H1 (cell line): ENCODE data around the gene MBD3. TPM values are rescaled to one million over a fixed set of nuclear protein-coding genes. Genes with fewer than 3 reads are reported as not detected.

ENCODE experiments used
- CTCF ChIA-PET: fragments of 300-600 bp; sonication (Branson Sonifier 250); formaldehyde crosslinking; loops from one replicate; lab custom pipeline; 2021; ENCODE audit not compliant: partially characterized antibody; lab: Charles Lee
- POLR2A ChIA-PET: fragments of 300-600 bp; sonication (Branson Sonifier 250); formaldehyde crosslinking; loops from one replicate; lab custom pipeline; 2021; ENCODE audit warnings: inconsistent platforms; ENCODE audit not compliant: partially characterized antibody; lab: Charles Lee
- DNase-seq, 2 experiments: peaks; one replicate each; pipeline versions ENCODE4 v3.0.0 to v3.0.0-alpha.2; 2010 to 2022; ENCODE audit warnings: low spot score in 2 of 2, low read depth in 1 of 2, mixed read lengths in 1 of 2
- FAIRE-seq: peaks from 2 replicates; lab custom pipeline; 2011; peaks lifted over from hg19 to GRCh38; lab: Jason Lieb, UNC
- H2AFZ ChIP-seq: 2 replicates; pipeline ENCODE4 v1.8.1; 2012; ENCODE audit warnings: low read length, inconsistent platforms
- H2AK5ac ChIP-seq: 2 replicates; pipeline ENCODE4 v1.6.1; 2013; ENCODE audit warnings: low read depth, low read length
- H2BK120ac ChIP-seq: replicated peaks from 2 replicates; pipeline ENCODE3; 2013; ENCODE audit warnings: low read depth, low read length, inconsistent platforms
- H2BK12ac ChIP-seq: 2 replicates; pipeline ENCODE4 v1.6.1; 2013; ENCODE audit warnings: low read depth, low read length
- H2BK15ac ChIP-seq: 2 replicates; pipeline ENCODE4 v1.6.1; 2013; ENCODE audit warnings: low read length
- H2BK20ac ChIP-seq: 2 replicates; pipeline ENCODE4 v1.6.1; 2013; ENCODE audit warnings: low read length
- H2BK5ac ChIP-seq: 2 replicates; pipeline ENCODE4 v1.6.1; 2013; ENCODE audit warnings: low read depth, low read length
- H3K14ac ChIP-seq: 2 replicates; pipeline ENCODE4 v1.6.1; 2013; ENCODE audit warnings: inconsistent platforms; ENCODE audit not compliant: insufficient read length
- H3K18ac ChIP-seq: 2 replicates; pipeline ENCODE4 v1.6.1; 2013; ENCODE audit warnings: low read length; ENCODE audit errors: extremely low read depth
- H3K23ac ChIP-seq: 2 replicates; pipeline ENCODE4 v1.6.1; 2013; ENCODE audit warnings: inconsistent platforms; ENCODE audit not compliant: insufficient read length
- H3K23me2 ChIP-seq: 2 replicates; pipeline ENCODE4 v1.6.1; 2013; ENCODE audit warnings: low read depth, low read length
- H3K27ac ChIP-seq: 2 replicates; pipeline ENCODE4 v1.6.1; 2011; ENCODE audit warnings: low read depth, low read length, inconsistent platforms
- H3K27me3 ChIP-seq, 4 experiments: replicated peaks in 1 of 4; 1 replicate in 1 of 4; 2 replicates in 3 of 4; pipeline versions ENCODE4 v1.6.1 to v1.8.1; 2011 to 2013; ENCODE audit warnings: low read length in 3 of 4, mild to moderate bottlenecking in 3 of 4, inconsistent platforms in 2 of 4, mixed read lengths in 2 of 4, moderate library complexity in 1 of 4; ENCODE audit not compliant: control insufficient read depth in 3 of 4, insufficient read depth in 3 of 4; ENCODE audit errors: extremely low read depth in 1 of 4
- H3K36me3 ChIP-seq, 4 experiments: 2 replicates each; pipeline versions ENCODE4 v1.6.1 to v1.8.1; 2011 to 2013; ENCODE audit warnings: mild to moderate bottlenecking in 4 of 4, low read length in 3 of 4, moderate library complexity in 2 of 4, control low read depth in 1 of 4, inconsistent platforms in 1 of 4; ENCODE audit not compliant: insufficient read depth in 4 of 4, control insufficient read depth in 2 of 4
- H3K4ac ChIP-seq: replicated peaks from 2 replicates; pipeline ENCODE3; 2013; ENCODE audit warnings: low read length, low read depth, mixed read lengths, inconsistent platforms; ENCODE audit not compliant: insufficient read length
- H3K4me1 ChIP-seq, 4 experiments: replicated peaks in 1 of 4; 1 replicate in 1 of 4; 2 replicates in 3 of 4; pipeline versions ENCODE4 v1.6.1 to v1.8.1; 2011 to 2013; ENCODE audit warnings: low read length in 3 of 4, inconsistent platforms in 2 of 4, mixed read lengths in 1 of 4; ENCODE audit not compliant: insufficient read depth in 4 of 4, control insufficient read depth in 3 of 4
- H3K4me2 ChIP-seq, 2 experiments: 2 replicates each; pipeline versions ENCODE4 v1.6.1 to v1.8.1; 2011 to 2013; ENCODE audit warnings: low read depth in 2 of 2, low read length in 2 of 2, control low read depth in 1 of 2, inconsistent platforms in 1 of 2, mild to moderate bottlenecking in 1 of 2; ENCODE audit not compliant: insufficient read depth in 1 of 2
- H3K4me3 ChIP-seq, 4 experiments: fragments of 200-600, 300-600 bp in 1 of 4; sonication (generic), shearing (Covaris generic), sonication (Bioruptor Twin) in 1 of 4; 2 replicates each; pipeline versions ENCODE4 v1.5.1 to v1.8.1; 2011 to 2016; ENCODE audit warnings: low read length in 4 of 4, low read depth in 3 of 4, control low read depth in 2 of 4, inconsistent platforms in 2 of 4, mild to moderate bottlenecking in 2 of 4, mixed read lengths in 1 of 4, moderate library complexity in 1 of 4; ENCODE audit not compliant: insufficient read depth in 2 of 4; ENCODE audit errors: extremely low read depth in 1 of 4
- H3K56ac ChIP-seq: replicated peaks from 2 replicates; pipeline ENCODE3; 2013; ENCODE audit warnings: low read depth, mild to moderate bottlenecking, mixed read lengths, low read length, inconsistent platforms; ENCODE audit not compliant: insufficient read length
- H3K79me1 ChIP-seq: 2 replicates; pipeline ENCODE4 v1.6.1; 2013; ENCODE audit warnings: low read depth, low read length, control low read depth
- H3K79me2 ChIP-seq, 2 experiments: 2 replicates each; pipeline versions ENCODE4 v1.6.1 to v1.8.1; 2012 to 2013; ENCODE audit warnings: low read length in 2 of 2, mild to moderate bottlenecking in 2 of 2, inconsistent platforms in 1 of 2; ENCODE audit not compliant: insufficient read depth in 2 of 2, control insufficient read depth in 1 of 2
- H3K9ac ChIP-seq, 4 experiments: replicated peaks in 1 of 4; 1 replicate in 1 of 4; 2 replicates in 3 of 4; pipeline versions ENCODE4 v1.6.1 to v1.8.1; 2011 to 2013; ENCODE audit warnings: low read depth in 3 of 4, low read length in 3 of 4, control low read depth in 2 of 4, mild to moderate bottlenecking in 2 of 4, moderate library complexity in 2 of 4, inconsistent platforms in 1 of 4; ENCODE audit errors: extremely low read depth in 1 of 4
- H3K9me3 ChIP-seq, 2 experiments: 2 replicates each; pipeline versions ENCODE4 v1.6.1 to v1.8.1; 2012 to 2013; ENCODE audit warnings: mild to moderate bottlenecking in 2 of 2, moderate library complexity in 2 of 2, control low read depth in 1 of 2, inconsistent platforms in 1 of 2, low read depth in 1 of 2, low read length in 1 of 2, mixed read lengths in 1 of 2; ENCODE audit not compliant: insufficient read depth in 2 of 2
- H4K20me1 ChIP-seq, 2 experiments: replicated peaks in 1 of 2; 2 replicates each; pipeline versions ENCODE3 to v1.8.1; 2011 to 2013; ENCODE audit warnings: inconsistent platforms in 2 of 2, low read length in 2 of 2, mild to moderate bottlenecking in 1 of 2; ENCODE audit not compliant: insufficient read depth in 2 of 2, control insufficient read depth in 1 of 2
- H4K5ac ChIP-seq: 2 replicates; pipeline ENCODE4 v1.6.1; 2013; ENCODE audit warnings: low read length, low read depth, mixed read lengths, inconsistent platforms; ENCODE audit not compliant: insufficient read length
- H4K8ac ChIP-seq: 2 replicates; pipeline ENCODE4 v1.8.0; 2013; ENCODE audit warnings: mild to moderate bottlenecking, moderate library complexity, low read length, inconsistent platforms; ENCODE audit not compliant: insufficient read depth; ENCODE audit errors: extremely low read depth
- H4K91ac ChIP-seq: replicated peaks from 2 replicates; pipeline ENCODE3; 2013; ENCODE audit warnings: low read length, mixed read lengths, inconsistent platforms; ENCODE audit not compliant: insufficient read length
- ASH2L ChIP-seq: fragments of 200-600, 300-600 bp; sonication (generic); IDR thresholded peaks from one replicate; pipeline ENCODE4 v1.7.1; 2017; ENCODE audit warnings: low read length
- HDAC2 ChIP-seq, 2 experiments: fragments of 300-600 bp in 1 of 2; sonication (generic) in 1 of 2; IDR thresholded peaks; 2 replicates each; pipeline ENCODE4 v1.6.1; 2011 to 2012; ENCODE audit warnings: low read depth in 2 of 2, low read length in 2 of 2, mild to moderate bottlenecking in 2 of 2, moderate library complexity in 2 of 2, borderline replicate concordance in 1 of 2, inconsistent platforms in 1 of 2
- KDM1A ChIP-seq: fragments of 200-600, 300-600 bp; sonication (generic); IDR thresholded peaks from 2 replicates; pipeline ENCODE4 v1.7.1; 2016; ENCODE audit warnings: mild to moderate bottlenecking, low read length, borderline replicate concordance
- KDM4A ChIP-seq: IDR thresholded peaks from one replicate; pipeline ENCODE4 v1.7.1; 2012; ENCODE audit warnings: low read depth, mild to moderate bottlenecking, moderate library complexity, low read length, inconsistent platforms; ENCODE audit not compliant: severe bottlenecking
- MAX ChIP-seq: IDR thresholded peaks from 2 replicates; pipeline ENCODE4 v1.6.1; 2012; ENCODE audit warnings: inconsistent platforms
- RNF2 ChIP-seq: fragments of 200-900, 300-1000 bp; sonication (generic); IDR thresholded peaks from 2 replicates; pipeline ENCODE4 v1.7.1; 2016; ENCODE audit warnings: borderline replicate concordance, low read depth, mild to moderate bottlenecking, antibody characterized with exemption, low read length; ENCODE audit not compliant: poor library complexity, severe bottlenecking; ENCODE audit errors: missing control alignments
- SP4 ChIP-seq: IDR thresholded peaks from 2 replicates; pipeline ENCODE4 v1.6.1; 2012; ENCODE audit warnings: low read length, inconsistent platforms
- SUZ12 ChIP-seq: fragments of 200-600 bp; sonication (generic); IDR thresholded peaks from 2 replicates; pipeline ENCODE4 v1.6.1; 2012; ENCODE audit warnings: mild to moderate bottlenecking, inconsistent platforms, low read length, moderate library complexity, mixed read lengths
- YY1 ChIP-seq: IDR thresholded peaks from 2 replicates; pipeline ENCODE4 v1.6.1; 2011; ENCODE audit warnings: low read depth, mild to moderate bottlenecking, low read length
- WGBS, 2 experiments: shearing (Covaris generic) in 1 of 2; methylation state at CpG; one replicate each; pipeline versions ENCODE4 v1.1.6 to v1.1.7; 2013 to 2015; ENCODE audit warnings: low lambda C conversion rate in 2 of 2, mixed read lengths in 2 of 2, inconsistent platforms in 1 of 2, low coverage in 1 of 2, missing lambda C conversion rate in 1 of 2; ENCODE audit not compliant: insufficient replicate concordance in 2 of 2, insufficient coverage in 1 of 2, insufficient read length in 1 of 2; ENCODE audit errors: extremely low coverage in 1 of 2, missing lambda C conversion rate in 1 of 2; 5-methylcytosine and 5-hydroxymethylcytosine counted together
- polyA plus RNA-seq, 7 experiments: library from polyadenylated mRNA; depleted of rRNA in 3 of 7; stranded (reverse) in 5 of 7; unstranded in 2 of 7; fragments of >200 nt in 5 of 7; fragments of 200-250 nt in 2 of 7; gene quantifications; 1 replicate in 5 of 7; 2 replicates in 1 of 7; 4 replicates in 1 of 7; pipeline versions ENCODE4 v1.2.1 to v1.2.3, GENCODE V29; 2011 to 2013; ENCODE audit warnings: missing spikeins in 2 of 7, mixed read lengths in 2 of 7
- total RNA-seq: library from RNA; stranded (reverse); fragmentation: NEBNext Ultra II Directional; extraction: Animal tissue kit (Norgen Biotek cat#: 25700); gene quantifications from 2 replicates; pipeline ENCODE4 v1.2.1, GENCODE V29; 2021

The MBD3 gene
- total and polyA plus RNA-seq, 2 of the 8 experiments (the other 6 are each of a cell fraction or from before 2014, with no cell fraction given): 88.2 to 110 TPM

GRCh38 chr19:1568320-1569019 is 24.2 kb downstream of the MBD3 start, which contains the start of gene MEX3D:
MEX3D (minus strand) TSS chr19:1568325; CDS start chr19:1568058, 267 bp downstream.
- no peak within 1 kb of the TSS for H2BK120ac ChIP-seq
- H3K9me3 ChIP-seq: peaks cover 0 to 8% of the 10 kb centered on the region in 2 experiments; a peak in 2 of 4 replicates
- no peak within 1 kb of the TSS for H3K14ac ChIP-seq
- no peak within 1 kb of the TSS for H2BK5ac ChIP-seq
- DNase-seq: peak in 1 of 2 experiments; percentile 79
- H4K20me1 ChIP-seq: peaks cover 15 to 16% of the 10 kb centered on the region in 2 experiments
- H2AFZ ChIP-seq: no peak within 1 kb of the TSS
- no peak within 1 kb of the TSS for H2BK15ac ChIP-seq
- H3K4me3 ChIP-seq: peak within 1 kb of the TSS; percentile 68 to 99 (median 85)
- H4K5ac ChIP-seq: peak within 1 kb of the TSS; percentile 43
- H3K56ac ChIP-seq: no peak within 1 kb of the TSS
- peak within 1 kb of the TSS; percentile 93 for H4K8ac ChIP-seq
- no peak for FAIRE-seq
- no peaks in the 10 kb centered on the region; a peak in 1 of 8 replicates for H3K36me3 ChIP-seq
- CTCF ChIA-PET: interaction anchor here (0.7 to 1.4 kb wide), 4 partner anchors 20 to 308 kb away, joined by 3 read pairs; no protein-coding TSS in a partner anchor
- H4K91ac ChIP-seq: peak within 1 kb of the TSS; percentile 65
- peak within 1 kb of the TSS; percentile 35 to 98 (median 94); a peak in 6 of 7 replicates for H3K9ac ChIP-seq
- H3K4ac ChIP-seq: no peak within 1 kb of the TSS
- H3K4me2 ChIP-seq: peak within 1 kb of the TSS; percentile 88 to 94
- H3K23ac ChIP-seq: no peak within 1 kb of the TSS
- peaks cover 9% of the 10 kb centered on the region; the same call in 1 of the 2 replicates for H3K79me1 ChIP-seq
- H3K27ac ChIP-seq: peak within 1 kb of the TSS; percentile 91
- WGBS, 2 experiments: 72% methylated on average over 6 of the region's 63 CpGs; no CpG with 5 or more reads in 1 of the 2 experiments
- H3K4me1 ChIP-seq: peaks cover 0 to 10% (median 7%) of the 10 kb centered on the region in 4 experiments; a peak in 6 of 7 replicates
- peaks cover 3% of the 10 kb centered on the region; the same call in 1 of the 2 replicates for H3K23me2 ChIP-seq
- H3K79me2 ChIP-seq: peaks cover 12 to 36% of the 10 kb centered on the region in 2 experiments
- POLR2A ChIA-PET: interaction anchor here (0.8 to 2.1 kb wide), 5 partner anchors 8 to 75 kb away, joined by 3 to 18 read pairs (median 4); partner anchors contain the start of gene MBD3
- peak within 1 kb of the TSS; percentile 48; the same call in 1 of the 2 replicates for H3K18ac ChIP-seq
- no peak within 1 kb of the TSS for H2BK20ac ChIP-seq
- no peak within 1 kb of the TSS for H2AK5ac ChIP-seq
- H3K27me3 ChIP-seq: peaks cover 8 to 26% (median 14%) of the 10 kb centered on the region in 4 experiments
- peak within 1 kb of the TSS; percentile 33; the same call in 1 of the 2 replicates for H2BK12ac ChIP-seq
- TF ChIP-seq KDM4A (peak; percentile 45), KDM1A (peak; percentile 48; the same call in 1 of the 2 replicates), ASH2L (no peak), SP4 (0 out of 2 replicates have a peak, but pooled peaks have one; percentile 71), SUZ12 (no peak), HDAC2 (IDR thresholded peaks at IDR 0.05; ENCODE audit: borderline replicate concordance in 1 of 2, low read depth in 2 of 2, low read length in 2 of 2) (0 out of 4 replicates have a peak, but pooled peaks of 1 of the 2 experiments have one; percentile 35), RNF2 (peak; percentile 78), MAX (peak; percentile 99), YY1 (no peak)
